ENCODE results near the gene TMOD1. TPM values are rescaled to one million over a fixed set of nuclear protein-coding genes. Genes with fewer than 3 reads are reported as not detected.

Gene TMOD1
- total RNA-seq, 2 donors from 2014 or later: 0.86 to 0.94 TPM

DNA sequence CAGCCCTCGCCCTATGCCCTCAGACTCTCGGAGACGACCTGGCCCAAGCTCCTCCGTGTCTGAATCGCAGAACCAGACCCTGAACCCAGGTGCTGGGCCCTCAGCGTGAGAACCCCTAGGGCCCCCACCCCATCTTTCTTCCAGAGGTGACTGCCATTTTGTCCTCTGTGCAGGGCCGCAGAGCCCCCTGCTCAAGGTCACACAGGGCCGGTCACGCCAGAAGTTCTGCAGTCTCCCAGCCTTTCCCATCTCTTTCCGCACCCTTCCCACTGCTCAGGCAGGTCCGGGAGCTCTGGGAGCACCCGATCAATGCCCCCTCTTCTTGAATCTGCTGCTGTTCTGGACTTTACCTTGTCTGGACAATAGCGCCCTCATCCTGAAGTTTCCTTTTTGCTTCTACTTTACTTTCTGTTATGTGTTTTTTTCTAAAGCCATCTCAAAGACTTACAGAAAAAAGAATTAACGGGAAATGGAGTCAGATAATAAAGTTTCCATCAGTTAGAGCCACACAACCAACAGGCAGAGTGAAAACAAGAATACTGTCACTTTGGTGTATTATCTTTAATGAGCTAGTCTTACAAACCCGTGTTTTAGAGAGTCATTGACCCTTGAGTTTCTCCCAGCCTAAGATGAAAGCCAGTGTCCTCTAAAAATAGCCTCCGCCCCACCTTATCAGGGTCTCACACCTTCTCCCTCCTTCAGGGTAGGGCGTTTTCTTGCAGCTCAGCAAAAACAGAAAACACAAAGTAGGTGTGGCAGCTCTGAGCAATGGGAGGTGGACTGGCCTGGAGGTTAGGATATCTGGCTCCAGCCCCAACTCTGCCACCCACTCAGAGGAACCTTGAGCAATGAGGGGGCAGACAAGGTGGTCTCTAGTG, 1.8 kb downstream of the TMOD1 start:
- H3K36me3 Mint-ChIP-seq (ENCODE audit: low read depth): peaks cover 8% of the 10 kb centered on the region
- peak overlapping the region; percentile 24 for H3K27ac Mint-ChIP-seq
- DNase-seq: no peak
- H3K4me1 Mint-ChIP-seq: peaks cover 12% of the 10 kb centered on the region
- peak overlapping the region; percentile 81 for H3K4me3 Mint-ChIP-seq
- peaks cover 17% of the 10 kb centered on the region for H3K27me3 Mint-ChIP-seq
- no peaks in the 10 kb centered on the region for H3K9me3 ChIP-seq (ENCODE audit: control insufficient read depth, low read length, poor library complexity, severe bottlenecking)
- no peak for ATAC-seq

DNA sequence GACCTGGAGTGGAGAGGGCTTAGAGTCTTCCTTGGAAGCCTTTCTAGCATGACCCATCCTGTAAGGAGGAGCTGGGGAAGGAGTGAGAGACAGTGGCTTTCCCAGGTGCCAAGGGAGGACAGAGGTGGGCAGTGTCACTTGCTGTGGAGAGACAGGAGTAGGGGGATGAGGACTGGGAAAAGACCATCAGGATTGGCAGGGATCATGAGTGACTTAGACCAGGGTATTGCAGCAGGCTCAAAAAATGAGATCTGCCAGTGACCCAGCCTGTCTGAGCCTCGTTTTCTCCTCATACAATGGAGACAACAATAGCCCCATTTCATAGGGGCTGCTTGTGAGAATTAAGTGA, 2.4 kb downstream of the TMOD1 start:
- Mint-ChIP-seq H3K4me3 (peak overlapping the region; percentile 81), H3K4me1 (peaks cover 12% of the 10 kb centered on the region), H3K36me3 (ENCODE audit: low read depth) (peaks cover 8% of the 10 kb centered on the region), H3K27ac (no peak overlapping the region), H3K27me3 (peaks cover 24% of the 10 kb centered on the region)
- H3K9me3 ChIP-seq (ENCODE audit: control insufficient read depth, low read length, poor library complexity, severe bottlenecking): no peaks in the 10 kb centered on the region
- ATAC-seq (no peak), DNase-seq (no peak)

DNA sequence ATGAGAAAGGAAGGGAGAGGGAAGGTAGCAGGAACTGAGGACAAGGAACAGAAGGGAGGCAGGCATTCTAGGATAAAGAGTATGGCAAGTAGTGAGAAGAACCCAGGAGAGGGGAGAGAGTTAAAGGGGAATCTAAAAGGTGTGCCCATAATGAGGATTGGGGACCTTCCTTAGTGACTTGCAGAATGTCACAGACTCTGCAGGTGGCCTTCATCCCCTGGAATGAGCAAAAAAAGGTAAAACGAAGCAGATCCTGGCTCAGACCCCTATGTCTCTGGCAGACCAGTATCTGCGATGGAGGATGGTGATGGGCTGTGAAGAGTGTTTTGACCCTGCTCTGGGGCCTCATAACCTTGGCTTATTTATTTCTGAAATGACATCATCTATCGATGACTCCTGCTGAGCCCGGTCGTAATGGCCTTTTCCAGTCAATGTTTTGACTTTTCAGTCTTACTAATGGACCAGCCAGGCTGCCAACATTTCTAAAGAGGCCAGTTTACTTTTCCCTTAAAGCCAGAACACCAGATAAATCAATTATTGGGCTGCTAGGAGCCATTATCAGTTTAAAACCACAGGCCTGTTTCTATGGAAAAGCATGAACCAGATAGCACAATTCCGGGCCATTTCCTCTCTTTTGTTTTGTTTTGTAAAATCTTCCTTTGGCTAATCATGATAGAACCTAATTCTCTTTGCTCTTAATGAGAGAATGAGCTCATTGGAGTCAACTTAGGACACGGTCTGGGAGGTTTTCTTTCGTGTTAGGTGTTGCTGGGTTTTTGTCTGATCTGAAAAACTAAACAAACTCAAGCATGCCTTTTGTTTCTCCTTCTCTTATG, 3.1 kb downstream of the TMOD1 start:
- H3K4me3 Mint-ChIP-seq: no peak overlapping the region
- peaks cover 25% of the 10 kb centered on the region for H3K27me3 Mint-ChIP-seq
- no peak for ATAC-seq
- no peak for DNase-seq
- no peak overlapping the region for H3K27ac Mint-ChIP-seq
- peaks cover 12% of the 10 kb centered on the region for H3K4me1 Mint-ChIP-seq
- peaks cover 8% of the 10 kb centered on the region for H3K36me3 Mint-ChIP-seq (ENCODE audit: low read depth)
- H3K9me3 ChIP-seq (ENCODE audit: control insufficient read depth, low read length, poor library complexity, severe bottlenecking): no peaks in the 10 kb centered on the region

DNA sequence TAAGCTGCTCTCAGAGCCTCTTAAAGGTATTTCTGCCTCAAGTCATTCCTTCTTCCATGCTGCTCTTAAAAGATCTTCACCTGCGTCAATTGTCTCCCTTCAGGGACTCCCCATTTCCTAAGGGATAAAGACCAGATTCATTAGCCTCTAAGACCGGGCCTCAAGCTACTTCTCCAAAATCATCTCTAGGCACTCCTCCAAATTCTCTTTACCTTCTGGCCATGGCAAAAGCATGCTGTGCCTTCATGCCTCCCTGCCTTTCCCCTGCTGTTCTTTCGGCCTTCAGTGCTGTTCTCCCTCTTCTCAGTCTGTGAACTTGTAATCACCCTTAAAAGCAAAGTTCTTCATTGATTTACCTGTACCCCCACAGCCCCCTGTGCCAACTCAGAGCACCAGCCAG, 4.4 kb downstream of the TMOD1 start:
- H3K27ac Mint-ChIP-seq: no peak overlapping the region
- H3K9me3 ChIP-seq (ENCODE audit: control insufficient read depth, low read length, poor library complexity, severe bottlenecking): no peaks in the 10 kb centered on the region
- ATAC-seq: no peak
- peaks cover 7% of the 10 kb centered on the region for H3K4me1 Mint-ChIP-seq
- DNase-seq: no peak
- peaks cover 6% of the 10 kb centered on the region for H3K36me3 Mint-ChIP-seq (ENCODE audit: low read depth)
- H3K4me3 Mint-ChIP-seq: no peak overlapping the region
- peaks cover 20% of the 10 kb centered on the region for H3K27me3 Mint-ChIP-seq

DNA sequence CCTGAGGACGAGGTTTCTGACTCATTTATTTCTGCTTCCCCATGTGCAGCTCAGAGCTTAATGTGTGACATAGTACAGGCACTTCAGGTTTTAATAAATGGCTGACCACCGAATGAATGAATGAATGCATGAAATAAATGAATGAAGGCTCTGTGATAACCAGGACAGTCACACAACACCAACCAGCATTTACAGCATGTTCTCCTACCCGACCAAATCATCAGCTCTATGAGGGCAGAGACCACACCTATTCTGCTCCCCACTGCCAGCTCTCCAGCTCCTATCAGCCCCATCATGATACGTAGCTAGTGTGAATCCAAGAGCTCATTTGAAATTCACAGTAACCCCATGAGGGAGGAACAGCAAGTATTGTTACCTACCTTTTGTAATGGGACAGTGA, 4.8 kb downstream of the TMOD1 start:
- ATAC-seq (no peak), DNase-seq (no peak)
- H3K36me3 Mint-ChIP-seq (ENCODE audit: low read depth): peaks cover 6% of the 10 kb centered on the region
- no peaks in the 10 kb centered on the region for H3K9me3 ChIP-seq (ENCODE audit: control insufficient read depth, low read length, poor library complexity, severe bottlenecking)
- H3K27me3 Mint-ChIP-seq: peaks cover 17% of the 10 kb centered on the region
- H3K4me1 Mint-ChIP-seq: peaks cover 7% of the 10 kb centered on the region
- no peak overlapping the region for H3K27ac Mint-ChIP-seq
- no peak overlapping the region for H3K4me3 Mint-ChIP-seq

DNA sequence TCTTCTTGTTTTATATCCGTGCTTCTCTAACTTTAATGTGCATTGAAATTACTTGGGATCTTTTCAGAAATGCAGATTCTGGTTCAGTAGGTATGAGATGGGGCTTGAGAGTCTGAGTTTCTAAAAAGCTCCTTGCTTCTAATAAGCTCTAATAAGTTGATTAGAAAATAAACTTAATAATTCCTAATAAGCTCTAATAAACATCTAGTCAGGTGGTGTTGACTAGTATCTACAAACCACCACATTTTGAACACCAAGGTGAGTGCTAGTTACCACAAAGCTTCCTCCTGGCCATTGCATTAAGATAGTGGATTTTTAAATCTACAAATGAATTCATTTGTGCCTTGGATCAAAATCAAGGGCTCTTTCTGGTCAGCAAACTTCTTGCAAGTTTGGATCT, 5.3 kb downstream of the TMOD1 start:
- peaks cover 6% of the 10 kb centered on the region for H3K36me3 Mint-ChIP-seq (ENCODE audit: low read depth)
- H3K4me3 Mint-ChIP-seq: no peak overlapping the region
- no peaks in the 10 kb centered on the region for H3K9me3 ChIP-seq (ENCODE audit: control insufficient read depth, low read length, poor library complexity, severe bottlenecking)
- no peak overlapping the region for H3K27ac Mint-ChIP-seq
- H3K4me1 Mint-ChIP-seq: peaks cover 7% of the 10 kb centered on the region
- ATAC-seq: no peak
- peaks cover 22% of the 10 kb centered on the region for H3K27me3 Mint-ChIP-seq
- DNase-seq: no peak

DNA sequence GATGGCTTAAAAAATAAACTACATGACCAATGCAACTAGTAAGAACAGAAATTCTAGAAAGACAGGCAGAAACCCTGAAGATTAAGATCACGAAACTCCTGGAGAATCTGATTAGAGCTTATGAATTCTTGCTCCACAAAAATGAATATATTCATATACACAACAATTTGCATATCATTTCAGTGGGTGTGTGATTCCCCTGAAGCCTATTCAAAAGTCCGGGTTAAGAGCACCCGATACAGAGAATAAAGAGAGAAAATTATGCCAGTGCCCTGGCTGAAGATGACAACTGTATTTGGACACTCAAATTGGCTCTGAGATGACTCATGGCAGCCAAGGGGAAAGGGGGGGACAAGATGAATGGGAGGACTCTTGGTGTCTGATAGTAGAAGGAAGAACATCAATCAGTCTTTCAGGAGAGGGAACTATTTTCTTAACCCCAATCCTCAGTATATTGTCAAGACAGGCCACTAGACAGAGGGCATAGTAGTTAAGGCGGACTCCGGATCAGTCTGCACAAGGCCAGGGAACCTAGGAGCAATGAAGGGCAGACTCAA, 6.0 kb downstream of the TMOD1 start:
- H3K27me3 Mint-ChIP-seq: peaks cover 25% of the 10 kb centered on the region
- no peak for DNase-seq
- no peak overlapping the region for H3K27ac Mint-ChIP-seq
- no peak for ATAC-seq
- H3K4me1 Mint-ChIP-seq: peaks cover 7% of the 10 kb centered on the region
- H3K9me3 ChIP-seq (ENCODE audit: control insufficient read depth, low read length, poor library complexity, severe bottlenecking): no peaks in the 10 kb centered on the region
- peaks cover 6% of the 10 kb centered on the region for H3K36me3 Mint-ChIP-seq (ENCODE audit: low read depth)
- no peak overlapping the region for H3K4me3 Mint-ChIP-seq

DNA sequence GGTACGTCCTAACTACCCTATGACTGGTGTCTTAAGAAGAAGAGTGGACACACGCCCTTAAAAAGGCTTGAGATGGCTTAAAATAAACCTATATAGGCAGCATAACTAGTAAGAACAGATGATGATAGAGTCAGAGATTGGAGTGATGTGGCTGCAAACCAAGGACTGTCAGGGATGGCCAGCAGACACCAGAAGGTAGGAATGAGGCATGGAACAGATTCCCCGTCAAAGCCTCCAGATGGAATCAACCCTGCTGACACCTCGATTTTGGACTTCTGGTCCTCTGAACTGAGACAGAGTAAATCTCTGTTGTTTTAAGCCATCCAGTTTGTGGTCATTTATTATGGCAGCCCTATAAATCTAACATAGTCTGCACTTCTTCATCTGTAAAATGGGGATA, 7.4 kb downstream of the TMOD1 start:
- Mint-ChIP-seq H3K4me3 (no peak overlapping the region), H3K36me3 (ENCODE audit: low read depth) (peaks cover 4% of the 10 kb centered on the region), H3K27ac (no peak overlapping the region), H3K27me3 (peaks cover 25% of the 10 kb centered on the region), H3K4me1 (no peaks in the 10 kb centered on the region)
- ATAC-seq (no peak), DNase-seq (no peak)
- no peaks in the 10 kb centered on the region for H3K9me3 ChIP-seq (ENCODE audit: control insufficient read depth, low read length, poor library complexity, severe bottlenecking)

DNA sequence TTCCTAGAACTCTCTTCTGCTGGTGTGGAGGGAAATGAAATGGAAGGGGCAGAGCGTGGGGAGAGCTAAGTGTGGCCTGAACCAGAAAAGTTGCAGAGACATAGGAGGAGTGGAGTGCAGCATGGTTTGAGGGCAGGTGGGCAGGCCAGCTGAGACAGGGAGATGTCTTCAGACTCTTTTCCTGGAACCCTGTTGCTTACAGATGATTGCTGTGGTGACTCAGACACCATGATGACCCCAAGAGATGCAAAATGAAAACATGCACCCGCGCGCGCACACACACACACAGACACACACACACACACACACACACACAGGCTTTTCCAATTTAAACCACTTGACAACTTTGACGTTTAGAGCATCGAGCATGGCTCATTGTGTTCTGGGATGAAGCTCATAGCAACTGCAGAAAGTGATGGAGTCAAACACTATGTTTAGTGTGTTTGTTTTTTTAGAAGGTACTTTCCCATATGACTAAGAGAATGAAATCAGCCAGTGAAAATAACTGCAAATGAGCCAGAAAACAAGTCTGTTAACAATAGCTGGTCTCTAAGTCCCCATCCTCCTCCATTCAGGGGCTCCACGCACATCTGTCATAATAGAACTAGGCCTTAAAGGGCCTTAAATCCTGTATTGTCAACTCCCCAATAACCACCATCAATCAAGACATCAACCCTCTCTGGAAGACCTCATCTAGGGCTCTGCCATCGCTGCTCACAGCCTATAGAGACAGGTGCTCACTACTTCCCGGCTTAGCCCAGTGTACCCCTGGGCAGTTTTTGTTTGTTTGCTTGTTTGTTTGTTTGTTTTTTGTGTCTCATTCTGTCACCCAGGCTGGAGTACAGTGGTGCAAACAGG, 9.6 kb downstream of the TMOD1 start:
- H3K27me3 Mint-ChIP-seq: peaks cover 31% of the 10 kb centered on the region
- H3K4me3 Mint-ChIP-seq: no peak overlapping the region
- no peaks in the 10 kb centered on the region for H3K4me1 Mint-ChIP-seq
- peak; percentile 18 for ATAC-seq
- no peaks in the 10 kb centered on the region for H3K9me3 ChIP-seq (ENCODE audit: control insufficient read depth, low read length, poor library complexity, severe bottlenecking)
- no peak overlapping the region for H3K27ac Mint-ChIP-seq
- DNase-seq: no peak
- H3K36me3 Mint-ChIP-seq (ENCODE audit: low read depth): no peaks in the 10 kb centered on the region

DNA sequence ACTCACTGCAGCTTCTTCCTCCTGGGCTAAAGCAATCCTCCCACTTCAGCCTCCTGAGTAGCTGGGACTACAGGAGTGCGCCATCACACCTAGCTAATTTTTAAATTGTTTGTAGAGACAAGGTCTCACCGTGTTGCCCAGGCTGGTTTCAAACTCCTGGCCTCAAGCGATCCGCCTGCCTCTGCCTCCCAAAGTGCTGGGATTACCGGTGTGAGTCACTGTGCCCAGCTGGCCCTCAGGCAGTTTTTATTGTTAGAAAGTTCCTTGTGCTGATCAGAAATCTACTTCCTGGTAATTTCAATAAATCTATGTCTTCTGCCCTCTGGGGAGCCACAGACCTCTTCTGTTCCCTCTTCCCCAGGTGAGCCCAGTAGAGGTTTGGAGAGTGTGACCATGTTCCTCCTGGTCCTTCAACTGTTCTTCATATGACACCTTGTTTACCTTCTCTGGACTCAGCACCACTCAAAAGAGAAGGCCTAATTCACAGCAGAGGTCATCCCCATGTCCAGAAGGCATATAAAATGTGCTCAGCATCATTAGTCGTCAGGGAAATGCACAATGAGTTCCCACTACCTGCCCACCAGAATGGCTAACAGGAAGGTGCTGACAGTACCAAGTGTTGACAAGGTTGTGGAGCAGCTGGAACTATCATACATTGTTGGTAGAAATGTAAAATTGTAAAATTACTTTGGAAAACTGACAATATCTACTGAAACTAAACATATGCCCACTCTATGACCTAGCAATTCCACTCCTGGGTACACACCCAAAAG, 10.4 kb downstream of the TMOD1 start:
- no peak for DNase-seq
- H3K36me3 Mint-ChIP-seq (ENCODE audit: low read depth): peaks cover 3% of the 10 kb centered on the region
- peaks cover 2% of the 10 kb centered on the region for H3K4me1 Mint-ChIP-seq
- peaks cover 39% of the 10 kb centered on the region for H3K27me3 Mint-ChIP-seq
- H3K9me3 ChIP-seq (ENCODE audit: control insufficient read depth, low read length, poor library complexity, severe bottlenecking): no peaks in the 10 kb centered on the region
- peak overlapping the region; percentile 16 for H3K4me3 Mint-ChIP-seq
- H3K27ac Mint-ChIP-seq: no peak overlapping the region
- ATAC-seq: no peak

DNA sequence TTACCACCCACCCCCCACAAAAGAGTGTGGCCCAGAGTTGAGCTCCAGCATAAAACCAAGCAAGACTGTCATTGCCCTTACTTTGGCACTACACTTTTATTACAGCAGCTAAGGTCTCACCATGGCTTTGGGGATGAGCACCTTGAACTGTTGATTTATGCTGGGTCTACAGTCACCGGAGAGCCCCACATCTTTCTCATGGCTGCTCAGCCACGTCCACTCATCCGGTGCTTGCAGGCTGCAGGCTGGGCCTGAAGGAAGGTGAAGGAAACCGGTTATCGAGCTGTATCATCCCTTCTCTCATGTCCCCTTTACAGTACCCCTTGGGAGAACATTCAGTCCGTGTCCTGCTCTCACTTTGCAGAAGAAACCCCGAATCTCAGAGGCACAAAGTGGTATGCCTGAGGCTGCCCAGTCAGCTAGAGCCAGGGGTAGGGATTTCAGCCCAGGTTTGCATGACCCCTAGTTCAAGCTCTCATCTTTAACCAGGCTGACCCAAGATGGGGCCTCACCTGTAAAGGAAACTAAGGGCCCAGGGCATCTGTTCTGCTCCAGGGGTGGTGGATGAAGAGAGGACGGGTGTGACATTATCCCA, 11.6 kb downstream of the TMOD1 start:
- peaks cover 4% of the 10 kb centered on the region for H3K4me1 Mint-ChIP-seq
- no peaks in the 10 kb centered on the region for H3K9me3 ChIP-seq (ENCODE audit: control insufficient read depth, low read length, poor library complexity, severe bottlenecking)
- peaks cover 50% of the 10 kb centered on the region for H3K27me3 Mint-ChIP-seq
- no peak for ATAC-seq
- peaks cover 3% of the 10 kb centered on the region for H3K36me3 Mint-ChIP-seq (ENCODE audit: low read depth)
- DNase-seq: no peak
- peak overlapping the region; percentile 31 for H3K4me3 Mint-ChIP-seq
- no peak overlapping the region for H3K27ac Mint-ChIP-seq

DNA sequence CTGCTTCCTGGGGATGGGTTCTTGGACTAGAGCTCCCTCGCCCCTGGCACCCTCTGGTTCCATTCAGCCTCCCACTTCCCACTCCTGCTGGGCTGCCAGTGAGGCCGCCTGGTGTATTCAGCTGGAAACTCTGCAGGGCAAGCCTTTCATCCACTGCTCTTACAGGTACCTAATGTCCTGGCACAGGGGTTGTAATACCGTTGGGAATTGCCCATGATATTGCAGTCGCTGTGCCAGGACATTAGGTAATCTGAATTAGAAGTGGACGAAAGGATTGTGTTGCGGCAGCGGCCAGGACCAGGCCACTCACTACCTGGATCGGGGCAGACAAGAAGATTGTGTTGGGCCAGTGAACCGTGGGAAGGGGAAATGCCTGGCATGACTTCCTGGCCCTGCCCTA, 13.1 kb downstream of the TMOD1 start:
- no peak overlapping the region for H3K4me3 Mint-ChIP-seq
- H3K27ac Mint-ChIP-seq: no peak overlapping the region
- ATAC-seq (no peak), DNase-seq (no peak)
- H3K4me1 Mint-ChIP-seq: peaks cover 4% of the 10 kb centered on the region
- H3K9me3 ChIP-seq (ENCODE audit: control insufficient read depth, low read length, poor library complexity, severe bottlenecking): no peaks in the 10 kb centered on the region
- peaks cover 3% of the 10 kb centered on the region for H3K36me3 Mint-ChIP-seq (ENCODE audit: low read depth)
- H3K27me3 Mint-ChIP-seq: peaks cover 55% of the 10 kb centered on the region
